Measurements from ENCODE around the gene DAW1.
"Not testable (repeated sequence)": the region's sequence is repeated elsewhere in the genome, so short reads cannot be mapped to it uniquely, and the experiment has no call there.

The DAW1 gene

GRCh38 chr2:227871375-227871791 lies at the start of gene DAW1:
Gene DAW1, plus strand, starts transcription at chr2:227871631. Its CDS starts 59 bp downstream, at chr2:227871690.
- DNase-seq (ENCODE audit: low read depth in 2 of 2), result peak; percentile 6 to 11

- no peak for DNase-seq (ENCODE audit: low read depth in 2 of 2)
Observed at GRCh38 chr2:227822416-227823003, 48.9 kb upstream of the DAW1 start.

- no peak for DNase-seq (ENCODE audit: low read depth in 2 of 2)
Observed at GRCh38 chr2:227823922-227824321, 47.5 kb upstream of the DAW1 start.

- no peak for DNase-seq (ENCODE audit: low read depth in 2 of 2)
Observed at GRCh38 chr2:227824711-227825110, 46.7 kb upstream of the DAW1 start.

- DNase-seq (ENCODE audit: low read depth in 2 of 2), result no peak
Observed at GRCh38 chr2:227826019-227826521, 45.4 kb upstream of the DAW1 start.

- DNase-seq (ENCODE audit: low read depth in 2 of 2), result no peak
Observed at GRCh38 chr2:227826563-227826962, 44.9 kb upstream of the DAW1 start.

- DNase-seq (ENCODE audit: low read depth in 2 of 2), result no peak
Observed at GRCh38 chr2:227827143-227827542, 44.3 kb upstream of the DAW1 start.

- no peak for DNase-seq (ENCODE audit: low read depth in 2 of 2)
Observed at GRCh38 chr2:227828477-227828912, 42.9 kb upstream of the DAW1 start.

GRCh38 chr2:227829337-227829736 lies 42.1 kb upstream of the DAW1 start:
- no peak for DNase-seq (ENCODE audit: low read depth in 2 of 2)

GRCh38 chr2:227834423-227834822 lies 37.0 kb upstream of the DAW1 start:
- no peak for DNase-seq (ENCODE audit: low read depth in 2 of 2)

GRCh38 chr2:227834916-227835650 lies 36.3 kb upstream of the DAW1 start:
- no peak for DNase-seq (ENCODE audit: low read depth in 2 of 2)

GRCh38 chr2:227839339-227840129 lies 31.9 kb upstream of the DAW1 start:
- DNase-seq (ENCODE audit: low read depth in 2 of 2), result not testable (repeated sequence)

GRCh38 chr2:227846831-227847230 lies 24.6 kb upstream of the DAW1 start:
- DNase-seq (ENCODE audit: low read depth in 2 of 2), result no peak

- DNase-seq (ENCODE audit: low read depth in 2 of 2), result no peak
Observed at GRCh38 chr2:227848146-227848545, 23.3 kb upstream of the DAW1 start.

- no peak for DNase-seq (ENCODE audit: low read depth in 2 of 2)
Observed at GRCh38 chr2:227848586-227848985, 22.8 kb upstream of the DAW1 start.

GRCh38 chr2:227849906-227850305 lies 21.5 kb upstream of the DAW1 start:
- no peak for DNase-seq (ENCODE audit: low read depth in 2 of 2)

GRCh38 chr2:227853204-227853629 lies 18.2 kb upstream of the DAW1 start:
- DNase-seq (ENCODE audit: low read depth in 2 of 2), result no peak

GRCh38 chr2:227853765-227854271 lies 17.6 kb upstream of the DAW1 start:
- DNase-seq (ENCODE audit: low read depth in 2 of 2), result no peak

GRCh38 chr2:227855440-227855839 lies 16.0 kb upstream of the DAW1 start:
- DNase-seq (ENCODE audit: low read depth in 2 of 2), result no peak

GRCh38 chr2:227856697-227857096 lies 14.7 kb upstream of the DAW1 start:
- DNase-seq (ENCODE audit: low read depth in 2 of 2), result no peak

GRCh38 chr2:227860221-227860641 lies 11.2 kb upstream of the DAW1 start:
- no peak for DNase-seq (ENCODE audit: low read depth in 2 of 2)

- no peak for DNase-seq (ENCODE audit: low read depth in 2 of 2)
Observed at GRCh38 chr2:227861011-227861410, 10.4 kb upstream of the DAW1 start.
